Stimulated activated CD8-positive, alpha-beta memory T cell treated with anti-CD3 and anti-CD28 coated beads, Interleukin-2, amount 100 ng/mL, for 48 hours (primary cell): ENCODE results near the gene HOXB7.

ENCODE experiments used
- DNase-seq, 2 donors: peaks; one replicate each; pipeline ENCODE4 v3.0.0-alpha.2; 2020; ENCODE audit warnings: low read depth in 2 of 2

HOXB7 gene

GRCh38 chr17:48609033-48609432 is 1.8 kb downstream of the HOXB7 start:
- no peak for DNase-seq

- DNase-seq: no peak
Measured at GRCh38 chr17:48608494-48608834, 2.4 kb downstream of the HOXB7 start.

GRCh38 chr17:48606892-48607614 is 3.8 kb downstream of the HOXB7 start:
- no peak for DNase-seq

GRCh38 chr17:48605991-48606891 is 4.6 kb downstream of the HOXB7 start:
- DNase-seq: no peak

GRCh38 chr17:48605409-48605919 is 5.4 kb downstream of the HOXB7 start:
- no peak for DNase-seq

GRCh38 chr17:48604770-48605329 is 6.0 kb downstream of the HOXB7 start, which contains the start of gene HOXB6:
Gene HOXB6 (minus strand): TSS chr17:48604986. CDS start chr17:48598150, 6,836 bp downstream.
- DNase-seq: no peak

- DNase-seq: no peak
Measured at GRCh38 chr17:48603959-48604769, 6.7 kb downstream of the HOXB7 start.

GRCh38 chr17:48601539-48602425 is 9.0 kb downstream of the HOXB7 start:
- DNase-seq: no peak

- DNase-seq: no peak
Measured at GRCh38 chr17:48601207-48601538, 9.6 kb downstream of the HOXB7 start.

GRCh38 chr17:48600244-48601098 is 10.3 kb downstream of the HOXB7 start:
- DNase-seq: no peak

- DNase-seq: no peak
Measured at GRCh38 chr17:48599354-48599753, 11.5 kb downstream of the HOXB7 start.

- DNase-seq: no peak
Measured at GRCh38 chr17:48598736-48599135, 12.1 kb downstream of the HOXB7 start.

GRCh38 chr17:48597778-48598631 is 12.8 kb downstream of the HOXB7 start:
- DNase-seq: no peak

- DNase-seq: no peak
Measured at GRCh38 chr17:48597528-48597777, 13.4 kb downstream of the HOXB7 start.

GRCh38 chr17:48596735-48597527 is 13.9 kb downstream of the HOXB7 start:
- no peak for DNase-seq

GRCh38 chr17:48596000-48596734 is 14.7 kb downstream of the HOXB7 start:
- DNase-seq: no peak

- no peak for DNase-seq
Measured at GRCh38 chr17:48595278-48595999, 15.4 kb downstream of the HOXB7 start.
